ENCODE measurements around the gene CACNA1D.

Gene CACNA1D

GRCh38 chr3:53718462-53718861 lies 224.1 kb downstream of the CACNA1D start:
- no peak overlapping the region for H2BK12ac ChIP-seq (ENCODE audit: low read length)
- H3K18ac ChIP-seq (ENCODE audit: low read length): peak overlapping the region; percentile 77
- no peak overlapping the region for H3K4me3 ChIP-seq (ENCODE audit: low read length in 2 of 2)
- H2BK15ac ChIP-seq (ENCODE audit: low read length): peak overlapping the region; percentile 15
- peaks cover 2 to 4% of the 10 kb centered on the region in 2 donors for H3K4me1 ChIP-seq (ENCODE audit: control insufficient read depth in 2 of 2, insufficient read depth in 1 of 2, low read depth in 1 of 2, low read length in 2 of 2)
- no peak overlapping the region for H4K8ac ChIP-seq (ENCODE audit: low read depth, low read length)
- H3K4me2 ChIP-seq (ENCODE audit: insufficient read depth, low read length, poor library complexity, severe bottlenecking): no peak overlapping the region
- H3K9me3 ChIP-seq (replicated peaks in 1 of 2; ENCODE audit: control insufficient read depth in 2 of 2, insufficient read depth in 1 of 2, low read depth in 1 of 2, low read length in 2 of 2): no peaks in the 10 kb centered on the region
- H2AFZ ChIP-seq (ENCODE audit: low read length): no peak overlapping the region
- DNase-seq (ENCODE audit: low spot score): no peak
- no CpG with 5 or more reads among the region's 17 CpGs for WGBS, 2 donors (ENCODE audit: extremely low coverage in 2 of 2, insufficient read length in 2 of 2, insufficient replicate concordance in 1 of 2)
- no peak overlapping the region for H2BK5ac ChIP-seq (ENCODE audit: low read length)
- H3K4ac ChIP-seq (ENCODE audit: low read length): no peak overlapping the region
- no peak overlapping the region for H3K9ac ChIP-seq (ENCODE audit: low read depth, low read length, poor library complexity)
- H3K14ac ChIP-seq (ENCODE audit: low read length): no peak overlapping the region
- no peaks in the 10 kb centered on the region for H3K79me1 ChIP-seq (ENCODE audit: low read depth, low read length)
- no peak overlapping the region for H3K23ac ChIP-seq (ENCODE audit: low read depth, low read length, poor library complexity)
- H3K36me3 ChIP-seq (replicated peaks in 1 of 2; ENCODE audit: control insufficient read depth in 2 of 2, insufficient read depth in 2 of 2, low read length in 2 of 2): no peaks in the 10 kb centered on the region
- no peaks in the 10 kb centered on the region for H3K27me3 ChIP-seq (ENCODE audit: control insufficient read depth in 3 of 3, insufficient read depth in 3 of 3, low read depth in 1 of 3, low read length in 3 of 3)
- H2BK120ac ChIP-seq (ENCODE audit: low read depth, low read length): no peak overlapping the region
- no peak overlapping the region for H3K27ac ChIP-seq (replicated peaks; ENCODE audit: low read length)
- no peak overlapping the region for H4K91ac ChIP-seq (ENCODE audit: low read depth, low read length, poor library complexity)
- no peak overlapping the region for H2AK5ac ChIP-seq (ENCODE audit: low read depth, low read length)

- no peaks in the 10 kb centered on the region for H3K27me3 ChIP-seq (ENCODE audit: control insufficient read depth in 3 of 3, insufficient read depth in 3 of 3, low read depth in 1 of 3, low read length in 3 of 3)
- H3K9ac ChIP-seq (ENCODE audit: low read depth, low read length, poor library complexity): no peak overlapping the region
- no CpG with 5 or more reads among the region's 6 CpGs for WGBS, 2 donors (ENCODE audit: extremely low coverage in 2 of 2, insufficient read length in 2 of 2, insufficient replicate concordance in 1 of 2)
Observed at GRCh38 chr3:53719796-53720195, 225.4 kb downstream of the CACNA1D start.

GRCh38 chr3:53721187-53722119 lies 227.0 kb downstream of the CACNA1D start:
- no peak overlapping the region for H4K8ac ChIP-seq (ENCODE audit: low read depth, low read length)
- no peak overlapping the region for H3K4me2 ChIP-seq (ENCODE audit: insufficient read depth, low read length, poor library complexity, severe bottlenecking)
- no peak overlapping the region for H3K18ac ChIP-seq (ENCODE audit: low read length)
- no peak overlapping the region for H2BK5ac ChIP-seq (ENCODE audit: low read length)
- H3K9me3 ChIP-seq (replicated peaks in 1 of 2; ENCODE audit: control insufficient read depth in 2 of 2, insufficient read depth in 1 of 2, low read depth in 1 of 2, low read length in 2 of 2): no peaks in the 10 kb centered on the region
- no peak overlapping the region for H2BK120ac ChIP-seq (ENCODE audit: low read depth, low read length)
- H3K14ac ChIP-seq (ENCODE audit: low read length): no peak overlapping the region
- WGBS, 2 donors (ENCODE audit: extremely low coverage in 2 of 2, insufficient read length in 2 of 2, insufficient replicate concordance in 1 of 2): no CpG with 5 or more reads among the region's 6 CpGs
- H2BK12ac ChIP-seq (ENCODE audit: low read length): no peak overlapping the region
- H2AK5ac ChIP-seq (ENCODE audit: low read depth, low read length): no peak overlapping the region
- H2BK15ac ChIP-seq (ENCODE audit: low read length): no peak overlapping the region
- H3K23ac ChIP-seq (ENCODE audit: low read depth, low read length, poor library complexity): no peak overlapping the region
- no peaks in the 10 kb centered on the region for H3K36me3 ChIP-seq (replicated peaks in 1 of 2; ENCODE audit: control insufficient read depth in 2 of 2, insufficient read depth in 2 of 2, low read length in 2 of 2)
- DNase-seq (ENCODE audit: low spot score): no peak
- peaks cover 0 to 1% of the 10 kb centered on the region in 2 donors for H3K4me1 ChIP-seq (ENCODE audit: control insufficient read depth in 2 of 2, insufficient read depth in 1 of 2, low read depth in 1 of 2, low read length in 2 of 2)
- no peak overlapping the region for H4K91ac ChIP-seq (ENCODE audit: low read depth, low read length, poor library complexity)
- H3K27me3 ChIP-seq (ENCODE audit: control insufficient read depth in 3 of 3, insufficient read depth in 3 of 3, low read depth in 1 of 3, low read length in 3 of 3): no peaks in the 10 kb centered on the region
- H3K79me1 ChIP-seq (ENCODE audit: low read depth, low read length): no peaks in the 10 kb centered on the region
- no peak overlapping the region for H3K9ac ChIP-seq (ENCODE audit: low read depth, low read length, poor library complexity)
- H2AFZ ChIP-seq (ENCODE audit: low read length): peak overlapping the region; percentile 25
- H3K27ac ChIP-seq (replicated peaks; ENCODE audit: low read length): no peak overlapping the region
- H3K4me3 ChIP-seq (ENCODE audit: low read length in 2 of 2): no peak overlapping the region
- H3K4ac ChIP-seq (ENCODE audit: low read length): no peak overlapping the region

More at GRCh38 chr3:53719796-53720195, 225.4 kb downstream of the CACNA1D start:
- H3K18ac ChIP-seq (ENCODE audit: low read length): no peak overlapping the region
- no peak overlapping the region for H3K14ac ChIP-seq (ENCODE audit: low read length)
- H2AK5ac ChIP-seq (ENCODE audit: low read depth, low read length): no peak overlapping the region
- H2BK120ac ChIP-seq (ENCODE audit: low read depth, low read length): no peak overlapping the region
- no peaks in the 10 kb centered on the region for H3K79me1 ChIP-seq (ENCODE audit: low read depth, low read length)
- no peaks in the 10 kb centered on the region for H3K9me3 ChIP-seq (replicated peaks in 1 of 2; ENCODE audit: control insufficient read depth in 2 of 2, insufficient read depth in 1 of 2, low read depth in 1 of 2, low read length in 2 of 2)
- DNase-seq (ENCODE audit: low spot score): no peak
- no peaks in the 10 kb centered on the region for H3K36me3 ChIP-seq (replicated peaks in 1 of 2; ENCODE audit: control insufficient read depth in 2 of 2, insufficient read depth in 2 of 2, low read length in 2 of 2)
- no peak overlapping the region for H3K23ac ChIP-seq (ENCODE audit: low read depth, low read length, poor library complexity)
- H3K4me2 ChIP-seq (ENCODE audit: insufficient read depth, low read length, poor library complexity, severe bottlenecking): no peak overlapping the region
- no peak overlapping the region for H3K27ac ChIP-seq (replicated peaks; ENCODE audit: low read length)
- no peak overlapping the region for H2AFZ ChIP-seq (ENCODE audit: low read length)
- no peak overlapping the region for H3K4ac ChIP-seq (ENCODE audit: low read length)
- no peak overlapping the region for H2BK5ac ChIP-seq (ENCODE audit: low read length)
- H2BK12ac ChIP-seq (ENCODE audit: low read length): no peak overlapping the region
- H3K4me1 ChIP-seq (ENCODE audit: control insufficient read depth in 2 of 2, insufficient read depth in 1 of 2, low read depth in 1 of 2, low read length in 2 of 2): peaks cover 2 to 4% of the 10 kb centered on the region in 2 donors
- no peak overlapping the region for H3K4me3 ChIP-seq (ENCODE audit: low read length in 2 of 2)
- no peak overlapping the region for H2BK15ac ChIP-seq (ENCODE audit: low read length)
- no peak overlapping the region for H4K91ac ChIP-seq (ENCODE audit: low read depth, low read length, poor library complexity)
- no peak overlapping the region for H4K8ac ChIP-seq (ENCODE audit: low read depth, low read length)

- WGBS, 2 donors (ENCODE audit: extremely low coverage in 2 of 2, insufficient read length in 2 of 2, insufficient replicate concordance in 1 of 2): no CpG with 5 or more reads among the region's 2 CpGs
- H3K79me1 ChIP-seq (ENCODE audit: low read depth, low read length): no peaks in the 10 kb centered on the region
- no peaks in the 10 kb centered on the region for H3K9me3 ChIP-seq (replicated peaks in 1 of 2; ENCODE audit: control insufficient read depth in 2 of 2, insufficient read depth in 1 of 2, low read depth in 1 of 2, low read length in 2 of 2)
- H4K91ac ChIP-seq (ENCODE audit: low read depth, low read length, poor library complexity): no peak overlapping the region
- H2AFZ ChIP-seq (ENCODE audit: low read length): no peak overlapping the region
- no peak overlapping the region for H4K8ac ChIP-seq (ENCODE audit: low read depth, low read length)
- H3K4me2 ChIP-seq (ENCODE audit: insufficient read depth, low read length, poor library complexity, severe bottlenecking): no peak overlapping the region
- no peak for DNase-seq (ENCODE audit: low spot score)
- no peak overlapping the region for H3K14ac ChIP-seq (ENCODE audit: low read length)
- no peak overlapping the region for H3K9ac ChIP-seq (ENCODE audit: low read depth, low read length, poor library complexity)
- H3K4me3 ChIP-seq (ENCODE audit: low read length in 2 of 2): no peak overlapping the region
- peaks cover 0 to 4% of the 10 kb centered on the region in 2 donors for H3K4me1 ChIP-seq (ENCODE audit: control insufficient read depth in 2 of 2, insufficient read depth in 1 of 2, low read depth in 1 of 2, low read length in 2 of 2)
- H2BK12ac ChIP-seq (ENCODE audit: low read length): no peak overlapping the region
- H3K23ac ChIP-seq (ENCODE audit: low read depth, low read length, poor library complexity): no peak overlapping the region
- H2BK120ac ChIP-seq (ENCODE audit: low read depth, low read length): no peak overlapping the region
- no peaks in the 10 kb centered on the region for H3K27me3 ChIP-seq (ENCODE audit: control insufficient read depth in 3 of 3, insufficient read depth in 3 of 3, low read depth in 1 of 3, low read length in 3 of 3)
- no peak overlapping the region for H2AK5ac ChIP-seq (ENCODE audit: low read depth, low read length)
- no peak overlapping the region for H2BK15ac ChIP-seq (ENCODE audit: low read length)
- H3K4ac ChIP-seq (ENCODE audit: low read length): no peak overlapping the region
- no peak overlapping the region for H3K27ac ChIP-seq (replicated peaks; ENCODE audit: low read length)
- no peak overlapping the region for H2BK5ac ChIP-seq (ENCODE audit: low read length)
- H3K36me3 ChIP-seq (replicated peaks in 1 of 2; ENCODE audit: control insufficient read depth in 2 of 2, insufficient read depth in 2 of 2, low read length in 2 of 2): no peaks in the 10 kb centered on the region
- no peak overlapping the region for H3K18ac ChIP-seq (ENCODE audit: low read length)
Observed at GRCh38 chr3:53724566-53724965, 230.2 kb downstream of the CACNA1D start.

Data from neuronal stem cell (in vitro differentiated cells).